Measurements from ENCODE around the gene PRR19.
"Not testable (repeated sequence)": the region's sequence is repeated elsewhere in the genome, so short reads cannot be mapped to it uniquely, and the experiment has no call there.

Gene PRR19

GRCh38 chr19:42328854-42329253, 26.9 kb downstream of the PRR19 start:
- DNase-seq: no peak

- no peak for DNase-seq
Observed at GRCh38 chr19:42330241-42330711, 28.3 kb downstream of the PRR19 start.

GRCh38 chr19:42331333-42331732, 29.4 kb downstream of the PRR19 start:
- not testable (repeated sequence) for DNase-seq

DNA sequence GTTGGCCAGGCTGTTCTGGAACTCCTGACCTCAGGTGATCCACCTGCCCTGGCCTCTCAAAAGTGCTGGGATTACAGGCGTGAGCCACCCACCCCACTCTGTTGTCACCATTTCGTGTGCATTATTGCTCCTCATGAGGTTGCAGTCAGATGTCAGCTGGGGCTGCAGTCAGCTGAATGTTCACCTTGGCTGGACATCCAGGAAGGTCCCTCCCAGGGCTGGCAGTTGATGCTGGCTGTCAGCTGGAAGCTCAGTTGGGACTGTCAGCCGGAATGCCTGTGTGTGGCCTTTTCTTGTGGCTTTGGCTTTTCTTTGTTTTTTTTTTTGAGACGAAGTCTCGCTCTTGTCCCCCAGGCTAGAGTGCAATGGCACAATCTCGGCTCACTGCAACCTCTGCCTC, 30.1 kb downstream of the PRR19 start:
- no peak for DNase-seq

DNA sequence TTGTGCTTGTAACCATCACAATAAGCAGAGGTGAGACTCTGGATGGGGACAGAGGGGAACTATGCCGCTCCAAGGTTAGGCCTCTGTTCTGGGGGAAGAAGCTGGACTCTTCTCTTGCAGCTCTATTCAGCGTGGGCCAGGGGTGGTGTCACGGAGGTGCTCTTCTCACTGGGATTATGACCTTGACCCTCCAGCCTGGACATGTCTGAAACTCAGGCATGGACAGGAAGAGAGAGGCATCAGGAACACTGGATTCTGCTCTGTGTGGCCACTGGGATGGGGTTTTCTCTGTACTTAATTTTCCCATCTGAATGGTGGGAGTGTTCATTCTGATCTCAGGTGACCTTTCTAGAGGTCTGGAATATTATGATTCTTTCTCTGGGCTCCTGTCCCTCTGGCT, 31.1 kb downstream of the PRR19 start:
- no peak for DNase-seq

GRCh38 chr19:42333975-42334696, 32.2 kb downstream of the PRR19 start:
- no peak for DNase-seq

DNA sequence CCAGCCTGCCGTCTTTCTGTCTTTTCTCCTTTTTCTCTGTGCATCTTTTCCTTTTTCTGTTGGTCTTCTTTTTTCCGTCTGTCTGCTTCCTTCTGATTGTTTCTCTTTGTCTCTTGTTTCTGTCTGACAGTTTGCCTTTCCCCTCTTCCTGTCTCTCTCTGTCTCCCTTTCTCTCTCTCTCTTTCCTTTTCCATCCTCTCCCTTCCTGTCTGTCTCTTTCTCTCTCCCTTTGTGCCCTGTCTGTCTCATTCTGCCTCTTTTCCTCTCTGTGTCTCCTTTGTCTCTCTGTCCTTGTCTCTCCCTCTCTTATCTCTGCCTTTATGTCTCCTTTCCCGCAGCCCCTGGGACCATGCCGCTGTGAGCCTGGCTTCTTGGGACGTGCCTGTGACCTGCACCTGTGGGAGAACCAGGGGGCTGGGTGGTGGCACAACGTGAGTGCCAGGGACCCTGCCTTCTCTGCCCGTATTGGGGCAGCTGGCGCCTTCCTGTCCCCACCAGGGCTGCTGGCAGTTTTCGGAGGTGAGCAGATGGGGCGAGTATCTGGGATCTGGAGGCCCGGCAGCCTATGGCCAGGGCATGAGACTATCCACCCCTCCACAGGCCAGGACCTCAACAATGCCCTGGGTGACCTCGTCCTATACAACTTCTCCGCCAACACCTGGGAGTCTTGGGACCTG, 32.9 kb downstream of the PRR19 start:
- no peak for DNase-seq

DNA sequence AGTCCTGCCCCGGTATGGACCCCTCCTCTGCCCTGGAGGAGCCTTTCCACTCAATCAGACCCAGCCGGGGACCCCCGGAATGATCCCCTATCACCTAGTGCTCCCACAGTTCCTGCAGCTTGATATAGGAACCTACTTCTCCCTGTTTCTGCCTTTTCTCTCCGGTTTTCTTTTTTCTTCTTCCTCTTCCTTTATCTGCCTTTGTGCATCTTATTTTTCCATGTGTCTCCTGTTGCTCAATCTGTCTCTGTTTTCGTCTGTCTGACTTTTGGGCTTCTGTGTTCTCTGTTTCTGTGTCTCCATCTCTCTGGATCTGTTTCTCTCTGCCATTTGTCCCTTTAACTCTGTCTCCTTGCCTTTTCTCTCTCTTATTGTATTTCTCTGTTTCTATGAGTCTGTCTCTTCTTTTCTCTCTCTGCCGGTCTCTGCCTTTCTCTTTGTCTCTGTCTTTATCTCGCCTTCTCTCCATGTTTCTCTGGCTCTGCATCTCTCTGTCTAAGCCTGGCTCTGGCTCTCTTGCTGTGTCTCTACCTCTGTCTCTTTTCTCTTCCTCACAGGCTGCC, 33.5 kb downstream of the PRR19 start:
- DNase-seq: no peak

DNA sequence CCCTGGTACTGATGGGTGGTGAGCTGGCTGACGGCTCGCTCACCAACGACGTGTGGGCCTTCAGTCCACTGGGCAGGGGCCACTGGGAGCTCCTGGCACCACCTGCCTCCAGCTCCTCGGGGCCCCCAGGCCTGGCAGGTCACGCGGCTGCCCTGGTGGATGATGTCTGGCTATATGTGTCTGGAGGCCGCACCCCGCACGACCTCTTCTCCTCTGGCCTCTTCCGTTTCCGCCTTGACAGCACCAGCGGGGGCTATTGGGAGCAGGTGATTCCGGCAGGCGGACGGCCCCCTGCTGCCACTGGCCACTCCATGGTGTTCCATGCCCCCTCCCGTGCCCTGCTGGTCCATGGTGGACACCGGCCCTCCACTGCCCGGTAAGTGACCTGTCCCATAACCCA, 34.0 kb downstream of the PRR19 start:
- no peak for DNase-seq

GRCh38 chr19:42339126-42339860, 37.4 kb downstream of the PRR19 start:
- not testable (repeated sequence) for DNase-seq

GRCh38 chr19:42339922-42340321, 38.0 kb downstream of the PRR19 start:
- not testable (repeated sequence) for DNase-seq

DNA sequence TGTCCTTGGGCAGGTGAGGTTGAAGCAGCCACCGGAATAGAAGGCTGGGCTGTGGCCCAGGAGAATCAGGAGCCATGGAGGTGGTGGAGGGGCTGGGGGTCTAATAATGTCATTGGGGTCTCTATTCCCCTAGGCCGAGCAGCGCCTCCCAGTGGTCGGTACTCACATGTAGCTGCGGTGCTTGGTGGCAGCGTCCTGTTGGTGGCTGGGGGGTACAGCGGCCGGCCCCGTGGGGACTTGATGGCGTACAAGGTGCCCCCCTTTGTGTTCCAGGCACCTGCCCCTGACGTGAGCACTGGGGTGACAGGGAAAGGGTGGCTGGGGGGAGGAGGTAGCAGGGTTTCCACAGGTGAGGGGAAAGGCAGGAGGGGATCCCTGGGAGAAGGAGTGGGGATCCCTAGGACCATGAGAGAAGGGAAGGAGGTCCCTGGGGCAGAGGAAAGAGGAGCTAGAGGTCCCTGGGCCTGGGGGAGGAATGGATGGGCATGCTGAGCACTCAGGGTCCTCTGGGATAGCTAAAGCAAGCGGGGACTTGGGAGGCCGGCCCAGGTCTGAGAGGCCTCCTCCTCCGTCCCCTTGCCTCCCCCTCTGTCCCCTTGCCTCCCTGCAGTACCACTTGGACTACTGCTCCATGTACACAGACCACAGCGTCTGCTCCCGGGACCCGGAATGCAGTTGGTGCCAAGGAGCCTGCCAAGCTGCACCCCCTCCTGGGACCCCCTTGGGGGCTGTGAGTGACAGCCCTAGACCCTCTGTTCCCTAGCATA, 41.6 kb downstream of the PRR19 start:
- no peak for DNase-seq

DNA sequence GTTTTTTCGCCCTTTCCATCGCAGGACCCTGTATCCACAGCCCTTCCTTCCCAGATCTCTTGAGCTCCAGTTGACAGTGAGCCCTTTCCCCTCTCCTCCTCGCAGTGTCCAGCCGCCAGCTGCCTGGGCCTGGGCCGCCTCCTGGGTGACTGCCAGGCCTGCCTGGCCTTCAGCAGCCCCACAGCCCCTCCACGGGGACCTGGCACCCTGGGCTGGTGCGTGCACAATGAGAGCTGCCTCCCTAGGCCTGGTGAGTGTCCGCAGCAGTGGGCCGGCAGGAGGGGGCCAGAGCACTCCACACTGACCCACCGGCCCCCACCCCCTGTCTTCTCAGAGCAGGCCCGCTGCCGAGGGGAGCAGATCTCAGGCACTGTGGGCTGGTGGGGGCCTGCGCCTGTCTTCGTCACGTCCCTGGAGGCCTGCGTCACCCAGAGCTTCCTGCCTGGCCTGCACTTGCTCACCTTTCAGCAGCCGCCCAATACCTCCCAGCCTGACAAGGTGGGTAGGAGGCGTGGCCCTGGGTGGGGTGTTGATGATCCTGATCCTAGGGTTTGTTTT, 42.5 kb downstream of the PRR19 start:
- DNase-seq: no peak

DNA sequence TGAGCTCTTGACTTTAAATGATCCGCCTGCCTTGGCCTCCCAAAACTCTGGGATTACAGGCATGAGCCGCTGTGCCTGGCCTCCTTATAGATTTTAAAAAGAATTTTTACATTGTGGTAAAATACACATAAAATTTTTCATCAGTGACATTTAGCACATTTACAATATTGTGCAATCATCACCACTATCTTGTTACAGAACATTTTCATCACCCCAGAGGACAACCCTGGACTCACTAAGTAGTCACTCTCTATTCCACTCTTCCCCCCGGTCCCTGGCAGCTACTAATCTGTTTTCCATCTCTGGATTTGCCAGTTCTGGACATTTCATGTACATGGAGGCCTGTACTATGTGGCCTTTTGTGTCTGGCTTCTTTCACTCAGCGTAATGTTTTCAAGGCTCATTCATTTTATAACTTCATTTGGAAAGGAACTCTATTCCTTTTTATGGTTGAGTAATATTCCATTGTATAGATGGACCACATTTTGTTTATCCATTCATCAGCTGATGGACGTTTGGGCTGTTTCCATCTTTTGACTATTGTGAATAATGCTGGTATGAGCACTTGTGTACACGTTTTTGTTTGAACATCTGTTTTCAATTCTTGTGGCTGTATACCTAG, 43.4 kb downstream of the PRR19 start:
- no peak for DNase-seq

- no peak for DNase-seq
Observed at GRCh38 chr19:42348211-42348610, 46.3 kb downstream of the PRR19 start.

GRCh38 chr19:42349378-42350107, 47.6 kb downstream of the PRR19 start:
- DNase-seq: no peak

DNA sequence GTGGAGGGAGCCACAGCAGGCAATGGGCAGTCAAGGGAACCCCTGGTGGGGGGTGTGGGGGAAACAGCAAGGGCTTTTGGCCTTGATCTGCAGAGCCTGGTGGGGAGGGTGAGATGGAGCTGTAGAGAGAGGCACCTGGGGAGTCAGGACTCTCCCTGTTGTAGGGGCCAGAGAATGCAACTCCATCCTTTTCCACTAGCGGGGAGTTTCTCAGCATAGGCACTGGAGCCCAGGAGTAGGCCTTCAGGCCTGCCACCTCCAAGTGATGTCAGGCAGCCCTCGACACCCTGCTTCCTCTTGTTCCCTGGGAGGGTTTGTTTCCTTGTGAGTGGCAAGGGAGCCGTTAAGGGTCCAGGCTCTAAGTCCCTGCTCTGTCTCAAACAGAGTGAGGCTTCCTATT, 48.5 kb downstream of the PRR19 start:
- DNase-seq: no peak

DNA sequence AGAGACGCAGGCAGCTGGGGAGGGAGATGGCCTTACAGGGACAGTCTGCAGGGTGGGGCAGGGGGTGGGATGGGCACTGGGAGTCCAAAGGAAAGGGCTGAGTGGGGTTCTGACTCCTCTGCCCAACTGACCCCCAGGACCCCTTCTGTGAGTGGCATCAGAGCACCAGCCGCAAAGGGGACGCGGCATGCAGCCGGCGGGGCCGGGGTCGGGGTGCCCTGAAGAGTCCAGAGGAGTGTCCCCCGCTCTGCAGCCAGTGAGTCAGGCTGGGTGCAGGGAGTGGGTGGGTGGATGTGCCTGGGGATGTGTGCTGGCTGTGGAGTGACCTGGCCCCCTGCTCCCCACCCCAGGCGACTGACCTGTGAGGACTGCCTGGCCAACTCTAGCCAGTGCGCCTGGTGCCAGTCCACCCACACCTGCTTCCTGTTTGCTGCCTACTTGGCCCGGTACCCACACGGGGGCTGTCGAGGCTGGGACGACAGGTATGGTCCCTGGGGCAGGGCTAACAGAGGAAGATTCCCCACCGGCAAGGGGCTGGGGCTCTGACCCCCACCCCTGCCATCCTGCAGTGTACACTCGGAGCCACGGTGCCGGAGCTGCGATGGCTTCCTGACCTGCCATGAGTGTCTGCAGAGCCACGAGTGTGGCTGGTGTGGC, 49.3 kb downstream of the PRR19 start:
- no peak for DNase-seq

DNA sequence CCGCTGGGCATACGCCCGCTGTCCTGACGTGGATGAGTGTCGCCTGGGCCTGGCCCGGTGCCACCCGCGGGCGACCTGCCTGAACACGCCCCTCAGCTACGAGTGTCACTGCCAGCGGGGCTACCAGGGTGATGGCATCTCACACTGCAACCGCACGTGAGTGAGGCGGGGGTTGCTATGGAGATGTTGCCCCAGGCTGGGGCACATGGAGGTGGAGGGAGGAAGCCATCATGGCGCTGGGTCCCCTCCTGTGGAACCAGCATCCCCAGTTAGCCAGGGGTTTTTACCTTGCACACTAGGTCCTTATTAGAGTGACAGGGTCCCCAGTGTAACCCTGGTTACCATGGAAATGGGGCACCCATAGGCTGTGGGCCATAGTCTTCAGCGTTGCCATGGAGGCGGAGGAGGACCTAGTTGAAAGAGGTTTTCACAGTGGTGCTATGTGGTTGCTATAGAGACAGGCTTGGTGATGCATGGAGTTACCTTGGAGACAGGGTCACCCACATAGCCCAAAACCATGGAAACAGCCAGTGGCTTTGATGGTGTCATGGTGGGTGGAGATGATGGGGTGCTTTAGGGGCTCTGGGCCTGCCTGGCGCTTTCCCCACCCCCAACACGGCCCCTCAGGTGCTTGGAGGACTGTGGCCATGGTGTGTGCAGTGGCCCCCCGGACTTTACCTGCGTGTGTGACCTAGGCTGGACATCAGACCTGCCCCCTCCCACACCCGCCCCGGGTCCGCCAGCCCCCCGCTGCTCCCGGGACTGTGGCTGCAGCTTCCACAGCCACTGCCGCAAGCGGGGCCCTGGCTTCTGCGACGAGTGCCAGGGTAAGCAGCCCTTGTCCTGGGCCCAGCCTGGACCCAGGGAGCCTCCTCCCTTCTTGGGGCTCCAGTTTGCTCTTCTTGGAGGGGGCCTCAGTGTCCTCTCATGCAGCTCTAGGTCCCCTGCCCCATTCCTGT, 50.6 kb downstream of the PRR19 start:
- no peak for DNase-seq
